PC-9 (cell line): ENCODE results near the gene UBE2O.

Experiments
- EZH2 ChIP-seq: fragments of 200-600 bp; sonication (generic); IDR thresholded peaks from 2 replicates; pipeline ENCODE4 v1.8.0; 2017; ENCODE audit warnings: antibody characterized with exemption, low read depth
- TF ChIP-seq, protein P1 (sequence below): fragments of 200-600 bp; sonication (generic); conservative IDR thresholded peaks from 2 replicates; pipeline ENCODE4 v1.6.1; 2017; ENCODE audit warnings: mixed run types, antibody characterized with exemption, mild to moderate bottlenecking, moderate library complexity

- TF ChIP-seq, protein P1, sequence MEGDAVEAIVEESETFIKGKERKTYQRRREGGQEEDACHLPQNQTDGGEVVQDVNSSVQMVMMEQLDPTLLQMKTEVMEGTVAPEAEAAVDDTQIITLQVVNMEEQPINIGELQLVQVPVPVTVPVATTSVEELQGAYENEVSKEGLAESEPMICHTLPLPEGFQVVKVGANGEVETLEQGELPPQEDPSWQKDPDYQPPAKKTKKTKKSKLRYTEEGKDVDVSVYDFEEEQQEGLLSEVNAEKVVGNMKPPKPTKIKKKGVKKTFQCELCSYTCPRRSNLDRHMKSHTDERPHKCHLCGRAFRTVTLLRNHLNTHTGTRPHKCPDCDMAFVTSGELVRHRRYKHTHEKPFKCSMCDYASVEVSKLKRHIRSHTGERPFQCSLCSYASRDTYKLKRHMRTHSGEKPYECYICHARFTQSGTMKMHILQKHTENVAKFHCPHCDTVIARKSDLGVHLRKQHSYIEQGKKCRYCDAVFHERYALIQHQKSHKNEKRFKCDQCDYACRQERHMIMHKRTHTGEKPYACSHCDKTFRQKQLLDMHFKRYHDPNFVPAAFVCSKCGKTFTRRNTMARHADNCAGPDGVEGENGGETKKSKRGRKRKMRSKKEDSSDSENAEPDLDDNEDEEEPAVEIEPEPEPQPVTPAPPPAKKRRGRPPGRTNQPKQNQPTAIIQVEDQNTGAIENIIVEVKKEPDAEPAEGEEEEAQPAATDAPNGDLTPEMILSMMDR = no peak
- no peak for TF ChIP-seq EZH2
Observed at GRCh38 chr17:76495663-76496400, 42.9 kb upstream of the UBE2O start.
